B cell (primary cell): ENCODE measurements around the gene PLAGL2. TPM values are rescaled to one million over a fixed set of nuclear protein-coding genes. Genes with fewer than 3 reads are reported as not detected.

Source experiments
- ATAC-seq: fragments of 200-7000 bp; cut with Tn5 transposase; one replicate; pipeline ENCODE4 v1.10.0; 2021; ENCODE audit warnings: low read depth, mild to moderate bottlenecking, moderate number of reproducible peaks, moderate library complexity
- CTCF ChIA-PET: fragments of 350-600 bp; sonication (Branson Sonifier 250); formaldehyde crosslinking; loops from one replicate; lab custom pipeline; 2021; ENCODE audit warnings: antibody characterized with exemption, inconsistent platforms; lab: Charles Lee
- POLR2A ChIA-PET: fragments of 350-600 bp; sonication (Branson Sonifier 250); formaldehyde crosslinking; loops from one replicate; lab custom pipeline; 2021; ENCODE audit warnings: antibody characterized with exemption; lab: Charles Lee
- DNase-seq: peaks from one replicate; pipeline ENCODE4 v3.0.0; 2013
- H2AFZ ChIP-seq: 2 replicates; pipeline ENCODE4 v1.6.1; 2012; ENCODE audit warnings: mild to moderate bottlenecking, low read depth, low read length; ENCODE audit not compliant: insufficient read depth, poor library complexity, severe bottlenecking
- H3K27ac ChIP-seq, 2 donors: 1 replicate in 1 of 2; 2 replicates in 1 of 2; pipeline ENCODE4 v1.5.1; 2012 to 2013; ENCODE audit warnings: low read length in 2 of 2, mild to moderate bottlenecking in 2 of 2, moderate library complexity in 1 of 2
- H3K27me3 ChIP-seq, 4 experiments: fragments of 200-600 bp in 1 of 4; sonication (generic) in 1 of 4; replicated peaks in 1 of 4; 1 replicate in 2 of 4; 2 replicates in 2 of 4; pipeline versions ENCODE4 v1.6.1 to v1.7.0; 2013 to 2016; ENCODE audit warnings: low read length in 3 of 4, mild to moderate bottlenecking in 2 of 4, mixed read lengths in 1 of 4, moderate library complexity in 1 of 4; ENCODE audit not compliant: insufficient read depth in 4 of 4, control insufficient read depth in 3 of 4; ENCODE audit errors: control extremely low read depth in 1 of 4
- H3K36me3 ChIP-seq, 2 experiments: replicated peaks in 1 of 2; 1 replicate in 1 of 2; 2 replicates in 1 of 2; pipeline versions ENCODE4 v1.6.1 to v1.7.1; 2013; ENCODE audit warnings: low read length in 1 of 2; ENCODE audit not compliant: insufficient read depth in 2 of 2, control insufficient read depth in 1 of 2; ENCODE audit errors: control extremely low read depth in 1 of 2, extremely low read depth in 1 of 2
- H3K4me1 ChIP-seq, 2 donors: fragments of 200-600 bp in 1 of 2; sonication (generic) in 1 of 2; 1 replicate in 1 of 2; 2 replicates in 1 of 2; pipeline versions ENCODE4 v1.5.1 to v1.6.1; 2013 to 2017; ENCODE audit warnings: low read length in 2 of 2; ENCODE audit not compliant: control insufficient read depth in 2 of 2, insufficient read depth in 2 of 2
- H3K4me2 ChIP-seq: replicated peaks from 2 replicates; pipeline ENCODE3; 2012; ENCODE audit warnings: mild to moderate bottlenecking, low read depth, low read length; ENCODE audit not compliant: poor library complexity, severe bottlenecking
- H3K4me3 ChIP-seq, 5 experiments: fragments of 200-600 bp in 1 of 5; sonication (generic) in 1 of 5; 1 replicate in 3 of 5; 2 replicates in 2 of 5; pipeline versions ENCODE4 v1.5.1 to v1.7.0; 2011 to 2016; ENCODE audit warnings: low read length in 4 of 5, mild to moderate bottlenecking in 4 of 5, low read depth in 2 of 5, control low read depth in 1 of 5, moderate library complexity in 1 of 5; ENCODE audit not compliant: insufficient read depth in 1 of 5; ENCODE audit errors: control extremely low read depth in 1 of 5, extremely low read depth in 1 of 5
- H3K79me2 ChIP-seq: fragments of 200-600 bp; sonication (generic); one replicate; pipeline ENCODE4 v1.6.0; 2016; ENCODE audit warnings: low read length; ENCODE audit not compliant: control insufficient read depth, insufficient read depth
- H3K9ac ChIP-seq: fragments of 200-600 bp; sonication (generic); 2 replicates; pipeline ENCODE4 v1.6.1; 2017; ENCODE audit warnings: mild to moderate bottlenecking, low read length, moderate library complexity
- H3K9me3 ChIP-seq, 3 donors: one replicate each; pipeline versions ENCODE4 v1.6.1 to v1.7.1; 2013; ENCODE audit warnings: low read length in 2 of 3; ENCODE audit not compliant: control insufficient read depth in 2 of 3, insufficient read depth in 1 of 3; ENCODE audit errors: control extremely low read depth in 1 of 3
- H4K20me1 ChIP-seq: 2 replicates; pipeline ENCODE4 v1.6.0; 2012; ENCODE audit warnings: mild to moderate bottlenecking, low read length; ENCODE audit not compliant: insufficient read depth, control insufficient read depth, poor library complexity, severe bottlenecking
- H3K27ac Mint-ChIP-seq: one replicate; pipeline ENCODE4 v1.8.0; 2021; ENCODE audit warnings: mixed read lengths
- H3K27me3 Mint-ChIP-seq: one replicate; pipeline ENCODE4 v1.8.0; 2021; ENCODE audit warnings: mixed read lengths
- H3K4me1 Mint-ChIP-seq: one replicate; pipeline ENCODE4 v1.8.0; 2021; ENCODE audit warnings: mixed read lengths
- H3K4me3 Mint-ChIP-seq: one replicate; pipeline ENCODE4 v1.8.0; 2021; ENCODE audit warnings: mixed read lengths
- H3K9me3 Mint-ChIP-seq: one replicate; pipeline ENCODE4 v1.8.0; 2022; ENCODE audit warnings: mixed read lengths; ENCODE audit not compliant: insufficient read depth
- CTCF ChIP-seq: fragments of 200-600 bp; IDR thresholded peaks from one replicate; pipeline ENCODE4 v1.8.0; 2022; ENCODE audit warnings: antibody characterized with exemption, mild to moderate bottlenecking
- EZH2 ChIP-seq: IDR thresholded peaks from 2 replicates; pipeline ENCODE4 v1.6.1; 2012; ENCODE audit warnings: borderline replicate concordance, low read depth, mild to moderate bottlenecking, moderate library complexity, low read length; ENCODE audit not compliant: insufficient read depth, poor library complexity, severe bottlenecking
- WGBS: methylation state at CpG from one replicate; pipeline ENCODE4 v1.1.5; 2013; ENCODE audit warnings: missing lambda C conversion rate; ENCODE audit not compliant: insufficient coverage; 5-methylcytosine and 5-hydroxymethylcytosine counted together
- intact Hi-C: fragments of 100-400 bp; cut with micrococcal nuclease; formaldehyde crosslinking; loops from one replicate; pipeline ENCODE4 v1.10.0; 2022
- polyA plus RNA-seq: library from polyadenylated mRNA; depleted of rRNA; stranded (reverse); fragments of >200 nt; gene quantifications from 2 replicates; pipeline ENCODE4 v1.2.3, GENCODE V29; 2012
- total RNA-seq, 2 donors: library from RNA; stranded (reverse); fragments of 120-200 nt in 1 of 2; gene quantifications; 1 replicate in 1 of 2; 2 replicates in 1 of 2; pipeline versions ENCODE4 v1.2.3 to v1.2.4, GENCODE V29; 2013 to 2022

The PLAGL2 gene
- total and polyA plus RNA-seq, 2 donors (not counting 1 experiment from before 2014, with no cell fraction given) = 4.4 to 18.4 TPM

- Histone ChIP-seq H3K9ac (peak overlapping the region; percentile 92), H3K79me2 (peaks cover 73% of the 10 kb centered on the region), H3K27ac (peak overlapping the region; percentile 48 to 86), H2AFZ (peak overlapping the region; percentile 97), H3K36me3 (peaks cover 0 to 17% of the 10 kb centered on the region in 2 experiments), H4K20me1 (peaks cover 52% of the 10 kb centered on the region), H3K4me3 (peak overlapping the region; percentile 73 to 99 (median 98)), H3K9me3 (no peaks in the 10 kb centered on the region), H3K4me1 (peaks cover 35 to 39% of the 10 kb centered on the region in 2 donors), H3K27me3 (no peaks in the 10 kb centered on the region), H3K4me2 (peak overlapping the region; percentile 92)
- peaks cover 70% of the 10 kb centered on the region for H3K4me1 Mint-ChIP-seq
- ChIA-PET CTCF (no interaction called here), POLR2A (no interaction called here)
- TF ChIP-seq EZH2 = no peak
- no peak for TF ChIP-seq CTCF
- no peak for ATAC-seq
- no peak for DNase-seq
- intact Hi-C loops = loop anchor here (2.0 to 10.0 kb wide), 2 partner anchors 72 to 162 kb away; no protein-coding TSS in a partner anchor
- peak overlapping the region; percentile 96 for H3K4me3 Mint-ChIP-seq
- peak overlapping the region; percentile 93 for H3K27ac Mint-ChIP-seq
- WGBS = 4% methylated on average over 40 of the region's 40 CpGs
- H3K9me3 Mint-ChIP-seq = no peaks in the 10 kb centered on the region
- H3K27me3 Mint-ChIP-seq = no peaks in the 10 kb centered on the region
These were observed 550 bp downstream of the PLAGL2 start for GRCh38 chr20:32206760-32207625.
